BE2C (cell line): ENCODE data around the gene GGTLC2.
"Not testable (repeated sequence)": the region's sequence is repeated elsewhere in the genome, so short reads cannot be mapped to it uniquely, and the experiment has no call there.

ENCODE experiments used
- DNase-seq: peaks from one replicate; pipeline ENCODE4 v3.0.0-alpha.2; 2020
- H3K27me3 ChIP-seq: fragments of 250-450 bp; sonication (Bioruptor Pico); 2 replicates; pipeline ENCODE4 v1.5.1; 2020; ENCODE audit warnings: mild to moderate bottlenecking
- H3K36me3 ChIP-seq: fragments of 250-450 bp; sonication (Bioruptor Pico); 2 replicates; pipeline ENCODE4 v1.5.1; 2020; ENCODE audit warnings: mild to moderate bottlenecking
- H3K4me1 ChIP-seq: fragments of 250-450 bp; sonication (Bioruptor Pico); 2 replicates; pipeline ENCODE4 v1.5.1; 2020
- H3K4me3 ChIP-seq: 2 replicates; pipeline ENCODE4 v1.5.1; 2011; ENCODE audit warnings: low read depth, low read length
- H3K9me3 ChIP-seq: fragments of 250-450 bp; sonication (Bioruptor Pico); 2 replicates; pipeline ENCODE4 v1.5.1; 2020
- TF ChIP-seq, protein P1 (sequence below): IDR thresholded peaks from 2 replicates; pipeline ENCODE4 v1.5.1; 2012; ENCODE audit warnings: mild to moderate bottlenecking, low read depth, low read length

Gene GGTLC2

DNA sequence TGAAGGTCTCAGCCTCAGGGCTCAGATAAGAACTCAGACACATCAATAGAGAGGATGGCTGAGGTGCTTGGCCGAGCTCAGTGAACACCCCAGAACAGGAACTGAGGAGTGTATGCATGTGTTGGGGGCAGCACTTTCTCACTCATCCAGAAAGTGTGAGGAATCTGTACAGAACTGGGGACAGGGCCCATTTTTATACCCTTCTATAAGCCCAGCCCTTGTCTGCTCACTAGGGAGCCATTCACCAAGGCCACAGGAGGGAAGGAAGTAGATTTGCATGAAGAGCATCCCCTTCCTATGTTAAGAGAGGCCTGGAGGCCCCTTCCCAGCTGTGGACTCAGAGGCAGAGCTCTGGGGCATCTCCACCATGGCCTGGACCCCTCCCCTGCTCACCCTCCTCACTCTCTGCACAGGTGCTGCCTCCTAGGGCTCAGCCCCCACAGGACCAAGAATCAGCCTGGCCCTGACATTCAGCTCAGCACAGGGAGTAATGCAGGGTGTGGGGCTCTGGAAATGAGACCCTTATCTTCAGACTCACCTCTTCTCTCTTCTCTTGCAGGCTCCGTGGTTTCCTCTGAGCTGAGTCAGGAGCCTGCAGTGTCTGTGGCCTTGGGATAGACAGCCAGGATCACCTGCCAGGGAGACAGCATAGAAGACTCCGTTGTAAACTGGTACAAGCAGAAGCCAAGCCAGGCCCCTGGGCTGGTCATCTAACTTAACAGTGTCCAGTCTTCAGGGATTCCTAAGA, 39.9 kb upstream of the GGTLC2 start:
- DNase-seq = no peak
- TF ChIP-seq, protein P1, sequence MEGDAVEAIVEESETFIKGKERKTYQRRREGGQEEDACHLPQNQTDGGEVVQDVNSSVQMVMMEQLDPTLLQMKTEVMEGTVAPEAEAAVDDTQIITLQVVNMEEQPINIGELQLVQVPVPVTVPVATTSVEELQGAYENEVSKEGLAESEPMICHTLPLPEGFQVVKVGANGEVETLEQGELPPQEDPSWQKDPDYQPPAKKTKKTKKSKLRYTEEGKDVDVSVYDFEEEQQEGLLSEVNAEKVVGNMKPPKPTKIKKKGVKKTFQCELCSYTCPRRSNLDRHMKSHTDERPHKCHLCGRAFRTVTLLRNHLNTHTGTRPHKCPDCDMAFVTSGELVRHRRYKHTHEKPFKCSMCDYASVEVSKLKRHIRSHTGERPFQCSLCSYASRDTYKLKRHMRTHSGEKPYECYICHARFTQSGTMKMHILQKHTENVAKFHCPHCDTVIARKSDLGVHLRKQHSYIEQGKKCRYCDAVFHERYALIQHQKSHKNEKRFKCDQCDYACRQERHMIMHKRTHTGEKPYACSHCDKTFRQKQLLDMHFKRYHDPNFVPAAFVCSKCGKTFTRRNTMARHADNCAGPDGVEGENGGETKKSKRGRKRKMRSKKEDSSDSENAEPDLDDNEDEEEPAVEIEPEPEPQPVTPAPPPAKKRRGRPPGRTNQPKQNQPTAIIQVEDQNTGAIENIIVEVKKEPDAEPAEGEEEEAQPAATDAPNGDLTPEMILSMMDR = no peak
- H3K4me3 ChIP-seq = no peak overlapping the region
- H3K36me3 ChIP-seq = no peaks in the 10 kb centered on the region
- no peaks in the 10 kb centered on the region for H3K9me3 ChIP-seq
- peaks cover 12% of the 10 kb centered on the region; the same call in 1 of the 2 replicates for H3K27me3 ChIP-seq
- H3K4me1 ChIP-seq = no peaks in the 10 kb centered on the region

DNA sequence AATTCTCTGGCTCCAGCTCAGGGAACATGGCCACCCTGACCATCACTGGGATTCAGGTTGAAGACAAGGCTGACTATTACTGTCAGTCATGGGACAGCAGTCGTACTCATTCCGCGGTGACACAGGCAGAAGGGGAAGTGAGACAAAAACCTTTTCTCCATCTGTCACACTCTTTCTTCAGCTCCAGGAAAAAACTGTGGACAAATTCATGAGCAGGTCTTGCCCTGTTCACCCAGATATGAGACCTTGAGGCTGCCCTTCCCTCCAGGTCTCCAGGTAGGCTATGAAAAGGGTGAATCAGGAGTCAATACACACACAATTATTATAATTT, 39.4 kb upstream of the GGTLC2 start:
- Histone ChIP-seq H3K27me3 (peaks cover 12% of the 10 kb centered on the region), H3K36me3 (no peaks in the 10 kb centered on the region), H3K4me3 (no peak overlapping the region), H3K4me1 (no peaks in the 10 kb centered on the region), H3K9me3 (no peaks in the 10 kb centered on the region)
- TF ChIP-seq, protein P1 = no peak
- no peak for DNase-seq

- not testable (repeated sequence) for H3K27me3 ChIP-seq, DNase-seq
These were observed 36.4 kb upstream of the GGTLC2 start for GRCh38 chr22:22608022-22608421.

DNA sequence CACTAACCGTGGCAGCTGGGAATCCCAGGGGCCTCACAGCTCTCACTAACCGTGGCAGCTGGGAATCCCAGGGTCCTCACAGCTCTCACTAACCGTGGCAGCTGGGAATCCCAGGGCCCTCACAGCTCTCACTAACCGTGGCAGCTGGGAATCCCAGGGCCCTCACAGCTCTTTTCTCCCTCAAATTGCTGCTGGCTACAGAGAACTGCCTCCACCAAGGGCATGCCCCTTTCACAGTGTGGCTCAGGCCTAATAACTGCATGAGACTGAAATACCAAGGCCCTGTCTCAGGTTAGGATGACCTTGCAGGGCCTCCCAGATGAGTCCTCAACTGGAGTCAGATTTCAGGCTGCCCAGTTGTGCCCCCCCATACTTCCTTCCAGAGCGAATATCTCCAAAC, 35.1 kb upstream of the GGTLC2 start:
- H3K4me1 ChIP-seq = no peaks in the 10 kb centered on the region
- H3K27me3 ChIP-seq = peaks cover 4% of the 10 kb centered on the region
- no peaks in the 10 kb centered on the region for H3K36me3 ChIP-seq

More at GRCh38 chr22:22608022-22608421, 36.4 kb upstream of the GGTLC2 start:
- H3K9me3 ChIP-seq, H3K4me3 ChIP-seq, H3K4me1 ChIP-seq, H3K36me3 ChIP-seq: not testable (repeated sequence)

DNA sequence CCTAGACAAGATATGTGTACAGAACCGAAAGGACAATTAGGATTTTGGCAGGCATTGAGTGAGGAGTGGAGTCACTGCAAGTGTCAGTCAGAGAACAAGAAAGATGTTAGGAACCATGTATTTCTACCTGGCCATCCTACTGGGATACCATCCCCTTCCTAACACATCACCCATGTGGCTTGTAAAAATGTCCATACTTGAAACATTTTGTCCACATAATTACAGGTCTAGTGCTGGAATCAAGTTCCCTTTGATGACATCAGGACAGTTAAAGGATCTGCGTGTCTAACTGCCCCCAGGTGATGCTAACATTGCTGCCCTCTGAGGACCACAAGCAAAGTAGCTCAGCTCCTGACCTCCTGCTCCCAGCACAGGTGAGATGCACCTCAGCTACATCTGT, 31.9 kb upstream of the GGTLC2 start:
- TF ChIP-seq, protein P1 = no peak
- H3K27me3 ChIP-seq = peaks cover 4% of the 10 kb centered on the region
- no peaks in the 10 kb centered on the region for H3K4me1 ChIP-seq
- no peaks in the 10 kb centered on the region for H3K9me3 ChIP-seq
- no peaks in the 10 kb centered on the region for H3K36me3 ChIP-seq
- no peak for DNase-seq
- no peak overlapping the region for H3K4me3 ChIP-seq

More for the DNA sequence above, 35.1 kb upstream of the GGTLC2 start:
- DNase-seq = no peak
- TF ChIP-seq, protein P1 = no peak
- Histone ChIP-seq H3K4me3 (no peak overlapping the region), H3K9me3 (no peaks in the 10 kb centered on the region)

GRCh38 chr22:22614065-22614464, 30.3 kb upstream of the GGTLC2 start:
- DNase-seq = no peak
- TF ChIP-seq, protein P1 = no peak
- H3K36me3 ChIP-seq = no peaks in the 10 kb centered on the region
- no peak overlapping the region for H3K4me3 ChIP-seq
- H3K4me1 ChIP-seq = no peaks in the 10 kb centered on the region
- peaks cover 6% of the 10 kb centered on the region for H3K27me3 ChIP-seq
- no peaks in the 10 kb centered on the region for H3K9me3 ChIP-seq
